Coronary artery (tissue), 2 donors: ENCODE results near the gene SLC38A8.

ENCODE experiments used
- DNase-seq: peaks from one replicate; pipeline ENCODE4 v3.0.0-alpha.2; 2017; ENCODE audit warnings: low spot score
- H3K27ac ChIP-seq, 2 donors: fragments of 200-600 bp; sonication (generic); one replicate each; pipeline ENCODE4 v1.5.1; 2016 to 2019
- H3K4me3 ChIP-seq: fragments of 200-600 bp; sonication (generic); 2 replicates; pipeline ENCODE4 v1.5.1; 2016; ENCODE audit warnings: mild to moderate bottlenecking, moderate library complexity
- CTCF ChIP-seq: fragments of 200-600 bp; sonication (generic); IDR thresholded peaks from one replicate; pipeline ENCODE4 v1.5.1; 2019; ENCODE audit warnings: antibody characterized with exemption

SLC38A8 gene

GRCh38 chr16:83979441-83979840 lies 63.2 kb downstream of the SLC38A8 start:
- TF ChIP-seq CTCF: no peak
- Histone ChIP-seq H3K27ac (no peak overlapping the region), H3K4me3 (no peak overlapping the region)
- DNase-seq: no peak

GRCh38 chr16:83978401-83978904 lies 64.1 kb downstream of the SLC38A8 start:
- Histone ChIP-seq H3K27ac (no peak overlapping the region), H3K4me3 (no peak overlapping the region)
- no peak for DNase-seq
- TF ChIP-seq CTCF: no peak

GRCh38 chr16:83977056-83977815 lies 65.4 kb downstream of the SLC38A8 start:
- Histone ChIP-seq H3K27ac (no peak overlapping the region), H3K4me3 (no peak overlapping the region)
- no peak for TF ChIP-seq CTCF
- DNase-seq: no peak

GRCh38 chr16:83975590-83976260 lies 66.9 kb downstream of the SLC38A8 start:
- no peak for DNase-seq
- Histone ChIP-seq H3K4me3 (no peak overlapping the region), H3K27ac (no peak overlapping the region)
- no peak for TF ChIP-seq CTCF

DNA sequence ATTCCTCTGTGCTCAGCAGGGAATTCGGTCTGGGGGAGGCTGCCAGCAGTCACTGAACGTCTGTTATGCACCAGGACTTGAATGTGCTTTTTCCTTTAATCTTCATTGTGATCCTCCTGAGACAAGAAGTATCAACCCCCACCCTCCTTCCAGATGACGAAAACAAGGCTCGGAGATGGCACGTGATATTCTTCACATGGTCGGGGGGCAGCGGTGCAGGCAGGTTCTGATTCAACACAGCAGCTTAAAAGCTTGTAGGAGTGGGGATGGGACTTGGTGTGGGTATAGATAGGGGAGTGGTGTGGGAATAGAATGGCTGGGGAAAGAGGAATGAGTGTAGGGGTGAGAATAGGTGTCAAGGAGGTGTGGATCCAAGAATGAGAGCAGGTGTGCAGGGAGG lies 68.1 kb downstream of the SLC38A8 start:
- H3K4me3 ChIP-seq: no peak overlapping the region
- no peak for DNase-seq
- TF ChIP-seq CTCF: no peak
- no peak overlapping the region for H3K27ac ChIP-seq

- no peak for DNase-seq
Measured at GRCh38 chr16:83973581-83974385, 68.8 kb downstream of the SLC38A8 start.

More at GRCh38 chr16:83973581-83974385, 68.8 kb downstream of the SLC38A8 start:
- no peak overlapping the region for H3K4me3 ChIP-seq
- no peak overlapping the region for H3K27ac ChIP-seq
- no peak for TF ChIP-seq CTCF
